Measurements from ENCODE around the gene DBP. TPM values are rescaled to one million over a fixed set of nuclear protein-coding genes. Genes with fewer than 3 reads are reported as not detected.

DBP gene
- total and polyA plus RNA-seq, 10 of the 15 experiments (the other 5 are each of a cell fraction or from before 2014, with no cell fraction given) = 2.0 to 10.6 (median 6.9) TPM

- ATAC-seq (peak; percentile 78), DNase-seq (ENCODE audit: low read depth, low spot score) (no peak), FAIRE-seq (peak; percentile 73)
- intact Hi-C loops (cut with micrococcal nuclease; ENCODE audit: unreplicated experiment) (loop anchor here (5.0 kb wide), 1 partner anchor 192 kb away; the partner anchor contains the start of gene HSD17B14), in situ Hi-C loops (cut with MboI) (loop anchor here (5.0 to 25.0 kb wide), 2 partner anchors 192 to 1242 kb away; partner anchors contain the start of genes AKT1S1, HSD17B14, IL4I1 and TBC1D17)
- H2AFZ ChIP-seq (ENCODE audit: control insufficient read depth, low read depth, low read length) = peak overlapping the region; percentile 88
- RAD21 ChIA-PET (ENCODE audit: unreplicated experiment) = interaction anchor here (0.5 to 2.1 kb wide), 26 partner anchors 11 to 1122 kb away, joined by 3 to 18 read pairs (median 4); partner anchors contain the start of genes AP2A1, GYS1, HSD17B14 and RPL18
- H3K4me3 ChIP-seq = peak overlapping the region; percentile 91
- no peaks in the 10 kb centered on the region for H3K9me3 ChIP-seq (replicated peaks; ENCODE audit: control insufficient read depth, insufficient read depth, low read length)
- no peaks in the 10 kb centered on the region for H3K79me2 ChIP-seq (ENCODE audit: control insufficient read depth, insufficient read depth, low read length)
- peaks cover 20% of the 10 kb centered on the region for H3K4me1 ChIP-seq (ENCODE audit: control insufficient read depth, insufficient read depth, low read length)
- BruUV-seq (replicated peaks) = no TSS peak
- H3K27ac ChIP-seq (ENCODE audit: control insufficient read depth, insufficient read depth) = no peak overlapping the region
- CTCF ChIA-PET = interaction anchor here (0.6 to 3.6 kb wide), 23 partner anchors 7 to 355 kb away, joined by 3 to 31 read pairs (median 5); partner anchors contain the start of genes GYS1, HSD17B14, RPL18 and RUVBL2
- peak overlapping the region; percentile 37; the same call in 1 of the 2 replicates for H3K9ac ChIP-seq (ENCODE audit: control insufficient read depth, insufficient read depth, low read length)
- POLR2A ChIA-PET = interaction anchor here (0.6 to 2.0 kb wide), 12 partner anchors 10 to 325 kb away, joined by 3 to 15 read pairs (median 4); partner anchors contain the start of genes PPP1R15A, RPL18 and SPHK2
- SMC1A ChIA-PET (ENCODE audit: uncharacterized antibody, unreplicated experiment) = interaction anchor here (0.7 to 2.4 kb wide), 14 partner anchors 7 to 348 kb away, joined by 3 to 13 read pairs (median 4); partner anchors contain the start of genes DBP, GYS1 and RUVBL2
- H4K20me1 ChIP-seq (ENCODE audit: control insufficient read depth, insufficient read depth) = no peaks in the 10 kb centered on the region
- WGBS (ENCODE audit: insufficient coverage, insufficient replicate concordance, low lambda C conversion rate, missing lambda C conversion rate) = 1% methylated on average over 25 of the region's 25 CpGs
- no peaks in the 10 kb centered on the region for H3K27me3 ChIP-seq (replicated peaks in 1 of 2; ENCODE audit: control insufficient read depth in 2 of 2, insufficient read depth in 2 of 2, low read length in 1 of 2)
- no peaks in the 10 kb centered on the region for H3K36me3 ChIP-seq (ENCODE audit: control insufficient read depth in 2 of 2, insufficient read depth in 2 of 2, low read length in 1 of 2)
- peak overlapping the region; percentile 97 for H3K4me2 ChIP-seq (ENCODE audit: control insufficient read depth, insufficient read depth)
- TF ChIP-seq SIN3A (IDR thresholded peaks at IDR 0.05; ENCODE audit: low read depth, low read length) = no peak
- TF ChIP-seq NKRF (conservative IDR thresholded peaks at IDR 0.05) = no peak
- peak; percentile 26; the same call in 1 of the 2 replicates for TF ChIP-seq RELB (IDR thresholded peaks at IDR 0.05; ENCODE audit: low read depth)
- no peak for TF ChIP-seq ZSCAN29 (IDR thresholded peaks at IDR 0.05)
- no peak for TF ChIP-seq SRF (IDR thresholded peaks at IDR 0.05; ENCODE audit: low read depth in 2 of 2, low read length in 2 of 2)
- TF ChIP-seq NR2C1 (IDR thresholded peaks at IDR 0.05) = peak; percentile 48; the same call in 1 of the 2 replicates
- TF ChIP-seq FOS (IDR thresholded peaks at IDR 0.05; ENCODE audit: borderline replicate concordance, extremely low read depth, insufficient read length) = no peak
- TF ChIP-seq SMAD1 (IDR thresholded peaks at IDR 0.05; ENCODE audit: low read depth, partially characterized antibody) = no peak
- TF ChIP-seq MYC (IDR thresholded peaks at IDR 0.05; ENCODE audit: insufficient read depth, insufficient read length, insufficient replicate concordance, low read length, severe bottlenecking) = no peak
- no peak; the same call in 1 of the 2 replicates for TF ChIP-seq ESRRA (IDR thresholded peaks at IDR 0.05; ENCODE audit: low read length)
- no peak for TF ChIP-seq ATF2 (IDR thresholded peaks at IDR 0.05; ENCODE audit: low read length)
- no peak for TF ChIP-seq PAX8 (IDR thresholded peaks at IDR 0.05)
- no peak for TF ChIP-seq IRF5 (IDR thresholded peaks at IDR 0.05; ENCODE audit: borderline replicate concordance)
- TF ChIP-seq DPF2 (IDR thresholded peaks at IDR 0.05) = no peak
- TF ChIP-seq NFIC (IDR thresholded peaks at IDR 0.05; ENCODE audit: low read depth, low read length) = no peak
- no peak for TF ChIP-seq CEBPB (IDR thresholded peaks at IDR 0.05; ENCODE audit: borderline replicate concordance in 1 of 2, low read depth in 2 of 2, low read length in 2 of 2)
Measured at GRCh38 chr19:48644839-48645619, 7.8 kb upstream of the DBP start.
